Activated naive CD8-positive, alpha-beta T cell (primary cell): ENCODE measurements around the gene AKNA.

Experiments used
- H3K27ac Mint-ChIP-seq: one replicate; pipeline ENCODE4 v1.8.0; 2021; ENCODE audit warnings: mixed read lengths
- H3K27me3 Mint-ChIP-seq: one replicate; pipeline ENCODE4 v1.8.0; 2021; ENCODE audit warnings: mixed read lengths
- H3K36me3 Mint-ChIP-seq: one replicate; pipeline ENCODE4 v1.8.0; 2021; ENCODE audit warnings: mixed read lengths
- H3K4me1 Mint-ChIP-seq: one replicate; pipeline ENCODE4 v1.8.0; 2021; ENCODE audit warnings: low read depth, mixed read lengths
- H3K4me3 Mint-ChIP-seq: one replicate; pipeline ENCODE4 v1.8.0; 2021; ENCODE audit warnings: mild to moderate bottlenecking, mixed read lengths
- H3K9me3 Mint-ChIP-seq: one replicate; pipeline ENCODE4 v1.8.0; 2021; ENCODE audit warnings: low read depth, mixed read lengths

The AKNA gene

DNA sequence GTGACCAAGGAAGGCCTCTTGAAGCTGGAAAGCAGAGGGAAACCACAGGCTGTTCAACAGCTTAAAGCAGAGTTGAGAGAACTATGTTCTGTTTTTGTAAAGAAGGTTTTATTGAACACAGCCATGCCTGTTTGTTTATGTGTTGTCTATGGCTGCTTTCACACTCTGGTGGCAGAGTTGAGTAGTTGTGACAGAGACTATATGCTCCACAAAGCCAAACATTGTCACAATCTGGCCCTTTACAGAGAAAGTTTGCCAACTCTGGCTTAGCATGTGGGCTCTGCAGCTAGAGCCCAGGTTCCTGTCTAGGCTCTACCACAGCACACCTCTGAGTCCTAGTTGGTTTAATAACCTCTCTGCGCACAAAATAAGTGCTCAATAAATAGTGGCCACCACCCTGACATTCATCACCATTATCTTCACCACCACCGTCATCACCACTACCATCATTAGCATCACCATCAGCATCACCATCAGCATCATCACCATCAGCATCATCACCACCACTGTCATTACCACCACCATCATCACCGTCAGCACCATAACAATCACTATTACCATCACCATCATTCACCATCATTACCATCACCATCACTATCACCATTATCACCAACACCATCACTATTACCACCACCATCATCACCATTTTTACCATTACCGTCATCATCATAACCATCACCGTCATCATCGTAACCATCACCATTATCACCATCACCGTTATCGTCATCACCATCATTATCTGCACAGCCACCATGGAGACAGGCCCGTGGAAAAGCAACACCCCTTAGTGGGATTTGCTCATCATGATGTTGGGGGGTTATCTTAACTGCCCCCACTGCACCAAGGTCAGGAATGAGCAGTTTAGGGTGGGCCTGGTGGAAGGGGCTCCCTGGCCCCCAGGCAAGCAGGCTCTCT is 18.3 kb downstream of the AKNA start:
- Mint-ChIP-seq H3K27me3 (no peaks in the 10 kb centered on the region), H3K4me3 (peak overlapping the region; percentile 33), H3K36me3 (peaks cover 25% of the 10 kb centered on the region)

DNA sequence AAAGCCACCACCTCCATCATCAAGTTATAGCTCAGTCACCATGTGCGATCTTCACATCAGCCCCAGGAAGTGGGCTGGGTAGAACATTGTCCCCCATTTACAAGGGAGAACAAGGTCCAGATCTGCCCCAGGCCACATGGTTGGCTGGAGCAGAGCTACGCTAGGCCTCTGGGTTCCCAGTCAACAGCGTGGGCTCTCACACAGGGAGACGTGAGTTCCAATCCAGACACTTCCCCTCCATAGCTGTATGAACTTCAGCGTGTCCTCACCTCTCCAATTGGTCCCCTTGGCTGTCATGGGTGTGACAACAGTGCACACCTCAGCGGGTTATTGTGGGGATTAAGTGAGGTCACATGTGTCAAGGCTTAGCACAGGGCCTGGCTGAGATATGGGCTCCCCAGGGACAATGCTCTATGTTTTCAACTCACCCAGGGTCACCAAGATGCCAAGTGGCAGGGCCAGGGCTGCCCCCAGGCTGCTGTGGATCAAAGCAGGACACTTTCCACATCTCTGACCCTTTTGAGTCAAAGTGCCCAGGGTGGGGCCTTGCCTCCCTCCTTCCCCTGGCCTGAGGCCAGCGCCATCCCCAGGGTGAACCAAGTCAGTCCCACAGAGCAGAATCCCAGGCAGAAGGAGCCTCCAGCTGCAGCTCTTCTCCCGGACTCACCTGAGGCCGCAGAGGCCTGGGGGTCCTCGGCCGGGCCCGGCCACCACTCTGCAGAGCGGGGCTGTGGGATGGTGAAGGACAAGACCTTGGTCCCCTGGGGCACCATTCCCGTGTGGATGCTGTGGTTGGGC is 19.8 kb downstream of the AKNA start:
- Mint-ChIP-seq H3K9me3 (no peaks in the 10 kb centered on the region), H3K4me3 (peak overlapping the region; percentile 30), H3K36me3 (peaks cover 30% of the 10 kb centered on the region), H3K27ac (peak overlapping the region; percentile 95), H3K4me1 (peaks cover 93% of the 10 kb centered on the region), H3K27me3 (no peaks in the 10 kb centered on the region)

More for the DNA sequence above, 18.3 kb downstream of the AKNA start:
- Mint-ChIP-seq H3K9me3 (no peaks in the 10 kb centered on the region), H3K4me1 (peaks cover 92% of the 10 kb centered on the region), H3K27ac (peak overlapping the region; percentile 71)

GRCh38 chr9:114367366-114367765 is 20.4 kb downstream of the AKNA start:
- H3K4me1 Mint-ChIP-seq = peaks cover 94% of the 10 kb centered on the region
- H3K36me3 Mint-ChIP-seq = peaks cover 30% of the 10 kb centered on the region
- H3K27ac Mint-ChIP-seq = peak overlapping the region; percentile 95
- no peaks in the 10 kb centered on the region for H3K27me3 Mint-ChIP-seq
- H3K9me3 Mint-ChIP-seq = no peaks in the 10 kb centered on the region
- H3K4me3 Mint-ChIP-seq = peak overlapping the region; percentile 66

DNA sequence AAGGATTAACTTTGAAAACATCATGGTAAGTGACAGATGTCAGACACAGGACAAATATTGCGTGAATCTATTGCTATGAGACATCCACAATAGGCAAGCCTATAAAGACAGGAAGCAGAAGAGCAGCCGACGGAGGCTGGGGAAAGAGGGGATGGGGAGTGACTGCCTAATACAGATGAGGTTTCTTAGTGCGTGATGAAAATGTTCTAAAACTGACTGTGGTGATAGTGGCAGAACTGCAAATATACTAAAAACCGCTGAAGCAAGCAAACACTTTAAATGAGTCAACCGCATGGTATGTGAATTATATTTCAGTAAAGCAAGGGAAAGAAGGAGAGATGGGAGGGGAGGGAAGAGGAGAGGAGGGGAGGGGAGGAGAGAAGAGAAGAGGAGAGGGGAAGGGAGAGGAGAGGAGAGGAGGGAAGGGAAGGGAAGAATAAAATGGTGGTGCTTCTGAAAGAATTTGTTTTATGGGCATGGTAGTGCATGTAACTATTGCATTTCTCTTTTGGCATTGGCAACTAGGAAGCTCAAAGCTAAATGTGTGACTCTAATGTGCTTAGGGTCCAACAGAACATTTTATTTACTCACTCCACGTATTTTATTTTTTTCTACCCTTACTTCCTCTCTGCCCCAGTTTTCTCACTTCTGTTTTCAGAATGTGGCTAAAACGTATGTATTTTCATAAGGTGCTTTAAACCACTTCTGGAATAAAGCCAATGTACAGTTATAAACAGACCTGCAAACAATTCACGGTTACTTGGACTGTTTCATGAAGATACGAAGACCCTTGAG is 21.3 kb downstream of the AKNA start:
- Mint-ChIP-seq H3K4me1 (peaks cover 86% of the 10 kb centered on the region), H3K9me3 (no peaks in the 10 kb centered on the region), H3K36me3 (peaks cover 30% of the 10 kb centered on the region), H3K27me3 (no peaks in the 10 kb centered on the region), H3K4me3 (peak overlapping the region; percentile 66), H3K27ac (peak overlapping the region; percentile 95)

DNA sequence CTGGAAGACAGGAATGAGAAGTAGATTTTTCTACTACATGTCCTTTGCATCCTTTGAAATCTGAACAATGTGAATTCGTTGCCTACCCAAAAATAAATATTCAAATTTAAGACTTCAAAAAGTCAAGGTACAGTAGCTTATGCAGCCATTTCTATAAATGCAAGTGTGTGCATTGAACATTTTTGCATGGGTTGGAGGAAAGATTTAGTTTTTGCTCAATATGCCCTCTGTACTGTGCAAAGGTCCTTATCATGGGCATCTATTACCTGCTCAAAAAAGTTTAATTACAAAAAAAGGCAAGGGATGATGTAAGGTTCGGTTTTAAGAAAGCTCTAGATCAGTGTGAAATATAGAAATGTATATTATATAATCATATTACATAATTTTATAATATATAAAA is 22.6 kb downstream of the AKNA start:
- Mint-ChIP-seq H3K4me3 (peak overlapping the region; percentile 42), H3K27me3 (no peaks in the 10 kb centered on the region), H3K4me1 (peaks cover 88% of the 10 kb centered on the region), H3K27ac (peak overlapping the region; percentile 95), H3K9me3 (no peaks in the 10 kb centered on the region), H3K36me3 (peaks cover 38% of the 10 kb centered on the region)

DNA sequence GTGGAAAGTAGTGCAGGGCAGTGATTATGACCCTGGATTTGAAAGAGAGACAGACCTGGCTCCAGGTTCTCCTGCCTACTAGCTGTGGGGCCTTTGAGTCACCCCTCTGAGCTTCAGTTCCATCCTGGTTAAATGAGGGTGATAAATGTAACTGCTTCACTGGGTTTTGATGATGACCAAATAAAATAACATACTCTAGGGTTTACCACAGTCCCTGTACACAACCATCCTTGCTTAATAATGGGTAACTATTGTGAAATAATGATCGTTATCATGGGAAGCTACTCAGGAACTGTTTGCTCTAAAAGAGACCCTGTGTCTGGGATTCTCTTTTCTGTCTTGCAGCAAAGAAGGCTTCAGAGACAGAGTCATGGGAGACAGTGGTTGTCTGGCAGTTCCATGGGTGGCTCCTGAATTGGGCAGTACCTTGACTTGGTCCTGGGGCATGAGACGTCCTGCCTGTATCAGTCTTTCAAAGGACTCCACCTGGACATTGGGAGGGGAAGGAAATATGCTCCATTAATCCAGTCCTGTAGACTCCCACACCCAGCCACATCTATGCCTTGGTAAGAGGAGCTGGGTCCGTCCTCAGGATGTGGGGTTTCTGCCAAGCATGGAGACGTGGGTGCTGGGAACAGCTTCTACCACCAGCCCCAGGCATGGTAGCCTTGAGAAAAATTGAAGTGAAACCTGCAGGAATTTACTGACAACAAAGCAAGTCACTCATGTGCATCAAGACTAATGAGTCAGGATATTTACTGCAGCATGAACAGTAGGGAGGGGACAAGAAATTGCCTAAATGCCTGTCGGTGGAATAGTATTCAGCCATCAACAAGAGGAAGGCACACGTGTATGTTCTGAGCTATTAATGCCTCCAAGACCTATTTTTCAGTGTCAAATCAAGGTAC is 23.4 kb downstream of the AKNA start:
- Mint-ChIP-seq H3K9me3 (no peaks in the 10 kb centered on the region), H3K36me3 (peaks cover 35% of the 10 kb centered on the region), H3K4me3 (peak overlapping the region; percentile 59), H3K4me1 (peaks cover 88% of the 10 kb centered on the region), H3K27me3 (no peaks in the 10 kb centered on the region), H3K27ac (peak overlapping the region; percentile 95)

- H3K36me3 Mint-ChIP-seq = peaks cover 36% of the 10 kb centered on the region
- H3K27ac Mint-ChIP-seq = peak overlapping the region; percentile 95
- H3K27me3 Mint-ChIP-seq = no peaks in the 10 kb centered on the region
- H3K4me3 Mint-ChIP-seq = peak overlapping the region; percentile 59
- H3K4me1 Mint-ChIP-seq = peaks cover 87% of the 10 kb centered on the region
- H3K9me3 Mint-ChIP-seq = no peaks in the 10 kb centered on the region
Observed at GRCh38 chr9:114363424-114363823, 24.4 kb downstream of the AKNA start.

GRCh38 chr9:114362394-114362793 is 25.4 kb downstream of the AKNA start:
- H3K27ac Mint-ChIP-seq = peak overlapping the region; percentile 95
- H3K27me3 Mint-ChIP-seq = no peaks in the 10 kb centered on the region
- H3K4me3 Mint-ChIP-seq = no peak overlapping the region
- H3K36me3 Mint-ChIP-seq = peaks cover 42% of the 10 kb centered on the region
- H3K4me1 Mint-ChIP-seq = peaks cover 83% of the 10 kb centered on the region
- H3K9me3 Mint-ChIP-seq = no peaks in the 10 kb centered on the region

DNA sequence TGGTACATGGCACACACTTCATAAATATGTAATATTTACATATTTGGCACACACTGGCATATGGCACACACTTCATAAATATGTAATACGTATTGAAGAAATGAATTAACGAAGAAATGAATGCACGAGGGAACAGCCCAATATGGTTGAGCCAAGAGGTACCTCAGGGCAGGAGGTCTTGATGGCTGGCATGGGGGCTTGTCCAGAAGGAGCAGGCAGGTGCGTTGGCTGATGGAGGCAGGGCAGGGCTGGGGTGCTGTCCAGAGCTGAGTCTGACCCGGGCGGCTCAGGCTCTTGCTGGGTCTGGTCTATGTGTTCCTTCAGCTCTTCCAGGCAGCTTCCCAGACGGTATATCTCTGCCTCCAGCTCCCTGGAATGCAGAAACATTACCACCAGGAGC is 26.2 kb downstream of the AKNA start:
- H3K36me3 Mint-ChIP-seq = peaks cover 40% of the 10 kb centered on the region

GRCh38 chr9:114359801-114360200 is 28.0 kb downstream of the AKNA start:
- H3K9me3 Mint-ChIP-seq = no peaks in the 10 kb centered on the region
- no peaks in the 10 kb centered on the region for H3K27me3 Mint-ChIP-seq
- H3K4me1 Mint-ChIP-seq = peaks cover 70% of the 10 kb centered on the region
- peak overlapping the region; percentile 95 for H3K27ac Mint-ChIP-seq
- peaks cover 32% of the 10 kb centered on the region for H3K36me3 Mint-ChIP-seq
- no peak overlapping the region for H3K4me3 Mint-ChIP-seq

More for the DNA sequence above, 26.2 kb downstream of the AKNA start:
- H3K27me3 Mint-ChIP-seq = no peaks in the 10 kb centered on the region
- peak overlapping the region; percentile 95 for H3K27ac Mint-ChIP-seq
- peaks cover 81% of the 10 kb centered on the region for H3K4me1 Mint-ChIP-seq
- H3K9me3 Mint-ChIP-seq = no peaks in the 10 kb centered on the region
- no peak overlapping the region for H3K4me3 Mint-ChIP-seq

GRCh38 chr9:114357911-114358328 is 29.9 kb downstream of the AKNA start:
- H3K4me3 Mint-ChIP-seq = no peak overlapping the region
- no peaks in the 10 kb centered on the region for H3K9me3 Mint-ChIP-seq
- peak overlapping the region; percentile 88 for H3K27ac Mint-ChIP-seq
- H3K4me1 Mint-ChIP-seq = peaks cover 61% of the 10 kb centered on the region
- peaks cover 19% of the 10 kb centered on the region for H3K36me3 Mint-ChIP-seq
- H3K27me3 Mint-ChIP-seq = no peaks in the 10 kb centered on the region

- Mint-ChIP-seq H3K27me3 (no peaks in the 10 kb centered on the region), H3K4me1 (peaks cover 58% of the 10 kb centered on the region), H3K27ac (peak overlapping the region; percentile 88), H3K36me3 (peaks cover 18% of the 10 kb centered on the region), H3K4me3 (no peak overlapping the region), H3K9me3 (no peaks in the 10 kb centered on the region)
Observed at GRCh38 chr9:114357360-114357759, 30.4 kb downstream of the AKNA start.

DNA sequence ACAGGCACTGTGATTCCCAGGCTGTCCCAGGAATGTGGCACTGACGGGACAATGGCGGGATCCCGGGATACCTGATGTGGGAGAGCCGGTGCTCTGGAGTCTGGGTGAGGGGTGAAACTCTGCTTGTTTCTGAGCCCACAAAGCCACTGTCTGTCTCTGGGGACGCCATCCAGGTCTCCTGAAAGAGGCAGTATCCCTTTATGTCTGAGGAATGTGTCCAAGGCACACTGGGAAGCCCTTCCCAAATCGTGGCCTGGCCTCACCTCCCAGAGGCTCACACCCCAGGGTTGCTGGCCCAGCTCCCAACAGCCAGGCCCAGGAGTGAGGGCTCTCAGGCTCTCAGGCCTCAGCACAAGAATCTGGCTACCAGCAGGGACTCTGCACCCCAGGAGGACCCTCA is 31.0 kb downstream of the AKNA start:
- H3K9me3 Mint-ChIP-seq = no peaks in the 10 kb centered on the region
- peaks cover 63% of the 10 kb centered on the region for H3K4me1 Mint-ChIP-seq
- peak overlapping the region; percentile 88 for H3K27ac Mint-ChIP-seq
- H3K4me3 Mint-ChIP-seq = no peak overlapping the region
- H3K27me3 Mint-ChIP-seq = no peaks in the 10 kb centered on the region
- H3K36me3 Mint-ChIP-seq = peaks cover 18% of the 10 kb centered on the region

DNA sequence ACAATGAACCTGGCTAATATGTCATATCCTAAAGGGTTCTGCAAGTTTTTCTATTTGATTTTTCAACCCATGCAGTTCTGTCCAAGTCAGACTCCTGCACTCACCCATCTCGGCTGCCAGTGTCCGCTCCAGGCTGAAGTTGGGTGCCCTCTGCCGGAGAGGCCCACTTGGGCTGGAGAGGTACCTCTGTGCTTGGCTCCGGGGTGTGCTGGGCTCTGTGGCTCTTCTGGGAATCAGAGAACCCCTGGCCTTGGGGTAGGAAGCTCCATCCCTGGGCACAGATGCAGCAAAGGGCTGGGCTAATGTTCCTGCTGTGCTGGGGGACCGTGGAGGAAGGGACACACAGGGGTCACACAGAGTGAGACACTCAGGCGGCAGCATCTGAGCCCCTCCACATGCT is 32.0 kb downstream of the AKNA start:
- peak overlapping the region; percentile 88 for H3K27ac Mint-ChIP-seq
- H3K4me1 Mint-ChIP-seq = peaks cover 61% of the 10 kb centered on the region
- no peaks in the 10 kb centered on the region for H3K9me3 Mint-ChIP-seq
- H3K36me3 Mint-ChIP-seq = peaks cover 14% of the 10 kb centered on the region
- no peak overlapping the region for H3K4me3 Mint-ChIP-seq
- no peaks in the 10 kb centered on the region for H3K27me3 Mint-ChIP-seq
